ENCODE data around the gene MARCKS.

- TF ChIP-seq, protein P1, sequence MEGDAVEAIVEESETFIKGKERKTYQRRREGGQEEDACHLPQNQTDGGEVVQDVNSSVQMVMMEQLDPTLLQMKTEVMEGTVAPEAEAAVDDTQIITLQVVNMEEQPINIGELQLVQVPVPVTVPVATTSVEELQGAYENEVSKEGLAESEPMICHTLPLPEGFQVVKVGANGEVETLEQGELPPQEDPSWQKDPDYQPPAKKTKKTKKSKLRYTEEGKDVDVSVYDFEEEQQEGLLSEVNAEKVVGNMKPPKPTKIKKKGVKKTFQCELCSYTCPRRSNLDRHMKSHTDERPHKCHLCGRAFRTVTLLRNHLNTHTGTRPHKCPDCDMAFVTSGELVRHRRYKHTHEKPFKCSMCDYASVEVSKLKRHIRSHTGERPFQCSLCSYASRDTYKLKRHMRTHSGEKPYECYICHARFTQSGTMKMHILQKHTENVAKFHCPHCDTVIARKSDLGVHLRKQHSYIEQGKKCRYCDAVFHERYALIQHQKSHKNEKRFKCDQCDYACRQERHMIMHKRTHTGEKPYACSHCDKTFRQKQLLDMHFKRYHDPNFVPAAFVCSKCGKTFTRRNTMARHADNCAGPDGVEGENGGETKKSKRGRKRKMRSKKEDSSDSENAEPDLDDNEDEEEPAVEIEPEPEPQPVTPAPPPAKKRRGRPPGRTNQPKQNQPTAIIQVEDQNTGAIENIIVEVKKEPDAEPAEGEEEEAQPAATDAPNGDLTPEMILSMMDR (IDR thresholded peaks at IDR 0.05; ENCODE audit: borderline replicate concordance, extremely low read depth, low read length, poor library complexity, severe bottlenecking) = no peak
- TF ChIP-seq EZH2 (IDR thresholded peaks at IDR 0.05; ENCODE audit: borderline replicate concordance, low read depth, low read length, severe bottlenecking) = no peak
Measured at GRCh38 chr6:113813142-113813541, 44.0 kb upstream of the MARCKS start.

Data from DND-41 (cell line).